GM19025 (cell line): ENCODE results near the gene PDLIM4.

Experiments used
- ATAC-seq: cut with Tn5 transposase; IDR thresholded peaks from one replicate; pipeline ENCODE4 v1.9.1; 2021; ENCODE audit warnings: mild to moderate bottlenecking, low read depth, moderate library complexity; ENCODE audit not compliant: unreplicated experiment

Gene PDLIM4

DNA sequence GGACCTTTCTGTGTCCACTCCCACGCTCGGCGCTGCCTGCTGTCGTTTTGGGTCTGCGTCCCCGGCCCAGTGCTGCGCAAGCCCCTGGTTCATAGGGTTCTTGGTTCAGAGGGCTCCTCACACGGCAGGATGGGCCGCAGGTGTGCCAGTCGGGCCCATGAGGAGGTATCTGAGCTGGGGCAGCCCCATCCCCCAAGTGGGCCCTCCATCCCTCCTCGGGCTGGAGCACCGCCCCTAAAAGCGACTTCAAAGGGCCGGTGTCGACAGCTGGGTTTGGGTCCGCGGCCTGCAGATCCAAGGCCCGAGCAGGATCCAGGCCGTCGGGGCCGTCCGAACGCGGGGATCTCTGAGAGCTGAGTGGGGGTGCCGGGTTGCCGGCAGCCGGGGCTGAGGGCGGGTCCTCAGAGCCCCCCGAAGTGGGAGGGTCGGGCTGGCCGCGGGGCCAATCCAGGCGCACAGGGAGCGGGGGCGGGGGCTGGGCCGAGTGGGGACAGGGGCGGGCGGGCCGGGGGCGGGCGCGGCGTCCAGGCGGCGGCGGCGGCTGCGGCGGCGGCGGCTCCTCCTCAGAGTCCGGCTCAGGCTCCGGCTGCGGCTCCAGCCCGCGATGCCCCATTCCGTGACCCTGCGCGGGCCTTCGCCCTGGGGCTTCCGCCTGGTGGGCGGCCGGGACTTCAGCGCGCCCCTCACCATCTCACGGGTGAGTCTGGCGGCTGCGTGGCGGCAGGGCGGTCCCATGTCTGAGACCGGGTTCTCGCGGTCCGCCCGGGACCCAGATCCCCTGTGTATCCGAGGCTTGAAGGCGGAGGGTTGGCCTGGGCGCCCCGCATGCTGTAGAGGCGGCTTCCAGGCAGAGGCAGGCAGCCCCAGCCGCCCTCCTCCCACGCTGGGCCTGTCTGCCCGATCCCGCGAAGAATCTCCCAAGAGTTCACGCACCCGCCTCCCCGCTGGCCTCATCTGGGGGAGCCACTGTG lies at the start of gene PDLIM4:
Gene PDLIM4 (plus strand): TSS at position 566 of the 971 bp plus-strand sequence. CDS start 39 bp downstream, at position 605.
- ATAC-seq = no peak

DNA sequence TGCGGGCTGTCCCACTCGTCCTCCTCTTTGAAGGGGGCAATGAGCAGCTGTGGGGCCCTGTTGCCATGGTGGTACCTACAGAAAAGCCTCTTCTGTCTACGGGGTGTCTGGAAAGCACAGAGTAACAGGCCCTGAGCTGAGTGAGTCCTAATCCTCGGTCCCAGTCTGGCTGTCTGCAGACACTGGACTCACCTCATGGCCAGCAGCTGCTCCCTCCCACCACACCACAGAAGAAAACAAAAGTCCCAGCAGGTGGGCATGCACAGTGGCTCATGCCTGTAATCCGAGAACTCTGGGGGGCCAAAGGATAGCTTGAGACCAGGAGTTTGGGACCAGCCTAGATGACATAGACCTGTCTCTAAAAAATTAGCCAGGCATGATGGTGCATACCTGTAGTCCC lies 49.7 kb upstream of the PDLIM4 start:
- ATAC-seq = no peak

GRCh38 chr5:132209131-132209530 lies 48.4 kb upstream of the PDLIM4 start:
- no peak for ATAC-seq

DNA sequence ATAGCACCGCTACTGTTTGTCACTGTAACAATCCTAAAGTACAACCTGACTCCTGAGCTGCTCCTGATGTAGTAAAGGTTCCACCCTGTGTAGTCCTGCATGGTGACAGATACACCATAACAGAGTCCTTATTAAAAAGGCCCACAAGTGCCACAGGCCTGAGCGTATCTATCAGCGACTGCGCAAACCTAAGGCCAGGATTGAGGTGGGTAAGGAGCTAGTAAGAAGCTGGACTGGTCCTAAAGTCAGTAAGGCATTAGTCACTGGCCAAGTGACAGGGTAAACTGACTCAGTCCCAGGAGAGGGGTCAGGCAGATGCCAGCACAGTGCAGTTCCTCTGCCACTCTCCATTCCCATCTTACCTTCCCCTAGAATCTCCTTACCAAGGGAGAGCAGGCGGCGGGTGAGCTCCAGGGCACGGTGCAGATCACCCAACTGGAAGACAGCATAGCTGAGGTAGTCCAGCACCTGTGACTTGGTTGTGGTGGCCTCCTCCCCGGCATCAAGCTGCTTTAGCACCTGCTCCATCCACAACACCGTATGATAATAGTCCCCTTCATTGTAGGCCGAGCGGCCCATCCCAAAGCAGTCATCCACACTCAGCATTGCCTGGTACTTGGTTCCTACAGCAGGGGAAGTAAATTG lies 47.5 kb upstream of the PDLIM4 start:
- no peak for ATAC-seq

- ATAC-seq = no peak
These were observed 46.6 kb upstream of the PDLIM4 start for GRCh38 chr5:132210944-132211343.

DNA sequence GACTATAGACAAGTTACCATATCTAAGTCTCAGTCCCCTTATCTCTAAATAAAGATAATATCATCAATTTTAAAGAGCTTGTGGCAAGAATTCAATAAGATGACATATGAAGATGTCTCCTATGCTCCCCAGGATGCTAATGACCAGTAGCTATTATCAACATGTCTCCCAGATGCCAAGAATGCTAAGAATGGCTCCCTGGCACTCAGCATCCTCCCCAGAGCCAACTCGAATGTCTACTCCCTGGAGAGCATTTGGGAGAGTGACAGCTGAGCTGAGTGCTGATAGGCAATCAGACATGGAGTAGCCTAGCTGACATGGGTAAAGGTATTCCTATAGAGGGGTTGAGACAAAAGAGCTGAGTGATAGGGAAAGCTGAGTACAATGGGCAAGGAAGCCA lies 45.7 kb upstream of the PDLIM4 start:
- ATAC-seq = no peak

DNA sequence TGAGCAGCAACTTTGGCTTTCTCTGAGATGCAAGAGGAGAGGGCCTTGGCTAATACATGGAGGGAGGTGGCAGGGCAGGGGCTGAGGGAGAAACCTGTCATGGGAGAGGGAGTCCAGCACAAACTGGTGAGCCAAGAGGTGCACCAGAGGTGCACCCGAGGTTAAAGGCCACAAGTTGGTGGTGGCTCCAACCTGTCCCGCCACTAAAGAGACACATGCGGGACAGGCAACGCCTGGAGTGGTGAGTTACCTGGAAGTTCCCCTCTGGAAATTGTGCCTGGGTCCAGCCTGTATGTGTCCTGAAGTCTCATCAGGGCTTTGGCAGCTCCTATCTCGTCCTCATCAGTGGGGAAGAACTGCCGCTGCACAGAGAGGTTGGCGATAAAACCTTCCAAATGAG lies 43.8 kb upstream of the PDLIM4 start:
- no peak for ATAC-seq

GRCh38 chr5:132214491-132214890 lies 43.0 kb upstream of the PDLIM4 start:
- ATAC-seq = no peak

- ATAC-seq = no peak
These were observed 42.2 kb upstream of the PDLIM4 start for GRCh38 chr5:132215329-132215728.

- no peak for ATAC-seq
These were observed 39.2 kb upstream of the PDLIM4 start for GRCh38 chr5:132218321-132218720.

GRCh38 chr5:132219289-132219970 lies 38.1 kb upstream of the PDLIM4 start:
- no peak for ATAC-seq

GRCh38 chr5:132219981-132220380 lies 37.5 kb upstream of the PDLIM4 start:
- no peak for ATAC-seq

- ATAC-seq = no peak
These were observed 37.0 kb upstream of the PDLIM4 start for GRCh38 chr5:132220491-132220890.

DNA sequence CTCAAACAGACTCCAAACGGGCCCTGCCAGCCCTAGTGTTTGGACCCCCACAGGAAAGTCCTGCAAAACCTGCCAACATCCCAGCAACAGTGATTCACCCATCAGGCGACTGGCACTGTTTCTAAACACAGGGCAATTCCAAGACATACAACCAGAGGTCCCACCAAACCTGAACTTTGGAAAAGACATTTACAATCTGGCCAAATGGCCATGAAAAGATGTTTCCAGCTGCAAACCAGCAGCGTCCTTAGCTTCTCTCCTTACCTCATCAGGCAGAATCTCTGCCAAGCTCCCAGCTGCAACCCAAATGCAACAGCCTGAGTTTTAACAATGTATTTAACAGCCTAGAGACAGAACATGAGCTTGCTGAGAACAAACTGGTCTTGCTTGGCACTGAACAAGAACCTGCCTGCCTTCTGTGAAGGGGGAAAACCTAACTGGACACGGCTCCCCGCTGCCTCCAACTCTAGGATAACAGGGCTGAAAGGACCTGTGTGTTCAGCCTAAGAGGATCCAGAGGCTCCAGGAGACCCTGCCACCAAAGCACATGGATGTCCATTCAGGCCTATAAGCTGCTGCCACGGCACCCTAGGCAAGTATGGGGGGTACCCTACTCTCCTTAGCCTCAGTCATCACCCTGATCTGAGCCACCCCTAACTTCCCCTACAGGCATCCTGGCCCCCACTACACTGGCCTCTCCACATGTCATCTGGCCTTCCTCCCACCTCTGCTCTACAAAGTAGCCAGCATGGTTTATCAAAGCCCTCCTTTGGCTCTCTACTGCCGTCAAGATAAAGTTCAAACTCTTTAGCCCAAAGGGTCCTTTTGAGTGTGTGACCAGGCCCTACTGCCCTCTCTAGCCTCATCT lies 35.5 kb upstream of the PDLIM4 start:
- no peak for ATAC-seq

GRCh38 chr5:132222649-132223038 lies 34.9 kb upstream of the PDLIM4 start:
- ATAC-seq = no peak

GRCh38 chr5:132223861-132224260 lies 33.6 kb upstream of the PDLIM4 start:
- ATAC-seq = no peak

GRCh38 chr5:132224716-132225115 lies 32.8 kb upstream of the PDLIM4 start:
- ATAC-seq = no peak

GRCh38 chr5:132225165-132226032 lies 32.1 kb upstream of the PDLIM4 start:
- no peak for ATAC-seq

DNA sequence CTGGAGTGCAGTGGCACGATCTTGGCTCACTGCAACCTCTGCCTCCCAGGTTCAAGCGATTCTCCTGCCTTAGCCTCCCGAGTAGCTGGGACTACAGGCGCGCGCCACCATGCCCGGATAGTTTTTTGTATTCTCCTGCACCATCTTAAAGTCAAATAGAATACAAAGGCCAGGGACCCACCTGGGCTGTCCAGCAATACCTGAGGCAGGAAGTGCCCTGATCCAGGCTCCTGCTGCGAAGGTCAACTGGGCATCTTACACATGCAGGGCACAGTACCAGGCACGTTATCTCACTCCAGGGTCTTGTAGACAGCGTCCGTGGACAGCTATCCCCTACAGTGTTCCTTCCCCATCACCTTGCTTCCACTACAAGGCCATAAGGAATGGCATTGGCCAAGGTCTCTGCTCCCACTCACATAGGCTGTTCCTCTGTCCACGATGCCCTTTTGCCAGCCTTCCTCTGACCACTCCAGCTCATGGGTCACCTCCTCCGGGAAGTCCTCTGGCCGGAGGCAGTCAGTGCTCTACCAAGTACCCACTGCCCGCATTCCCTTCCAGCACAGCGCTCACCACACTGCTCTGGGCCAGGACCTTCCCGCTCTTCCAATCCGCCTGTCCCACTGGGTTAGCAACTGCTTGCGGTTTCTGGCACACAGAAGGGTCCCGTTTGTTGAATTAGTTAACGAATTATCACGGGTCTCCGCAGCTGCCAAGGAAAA lies 30.8 kb upstream of the PDLIM4 start:
- no peak for ATAC-seq
